Right forelimb (tissue), 1 donor: ENCODE data around the gene FCMR.

Experiments used
- DNase-seq: peaks from one replicate; pipeline ENCODE4 v3.0.0-alpha.2; 2018

Gene FCMR

GRCh38 chr1:206922524-206922923 lies 783 bp upstream of the FCMR start:
- no peak for DNase-seq

- DNase-seq: no peak
These were observed 3.7 kb downstream of the FCMR start for GRCh38 chr1:206918076-206918475.

- DNase-seq: no peak
These were observed 5.6 kb downstream of the FCMR start for GRCh38 chr1:206916000-206916709.

GRCh38 chr1:206915030-206915735 lies 6.6 kb downstream of the FCMR start:
- no peak for DNase-seq

GRCh38 chr1:206913766-206914537 lies 7.8 kb downstream of the FCMR start:
- no peak for DNase-seq

GRCh38 chr1:206912445-206913095 lies 9.2 kb downstream of the FCMR start:
- DNase-seq: peak; percentile 74

GRCh38 chr1:206911064-206911663 lies 10.6 kb downstream of the FCMR start:
- DNase-seq: no peak

GRCh38 chr1:206909883-206910318 lies 11.8 kb downstream of the FCMR start:
- DNase-seq: no peak

- peak; percentile 54 for DNase-seq
These were observed 12.4 kb downstream of the FCMR start for GRCh38 chr1:206909161-206909882.

- no peak for DNase-seq
These were observed 13.7 kb downstream of the FCMR start for GRCh38 chr1:206908038-206908437.

GRCh38 chr1:206907304-206907991 lies 14.3 kb downstream of the FCMR start:
- DNase-seq: no peak

- no peak for DNase-seq
These were observed 16.2 kb downstream of the FCMR start for GRCh38 chr1:206905295-206906164.

- no peak for DNase-seq
These were observed 17.2 kb downstream of the FCMR start for GRCh38 chr1:206904423-206905142.

- no peak for DNase-seq
These were observed 18.1 kb downstream of the FCMR start for GRCh38 chr1:206903687-206904086.

GRCh38 chr1:206902702-206903101 lies 19.0 kb downstream of the FCMR start:
- DNase-seq: no peak

- DNase-seq: no peak
These were observed 19.8 kb downstream of the FCMR start for GRCh38 chr1:206901944-206902343.

- DNase-seq: no peak
These were observed 21.6 kb downstream of the FCMR start for GRCh38 chr1:206900149-206900548.

GRCh38 chr1:206899717-206900116 lies 22.0 kb downstream of the FCMR start:
- no peak for DNase-seq

GRCh38 chr1:206898915-206899431 lies 22.8 kb downstream of the FCMR start:
- DNase-seq: no peak
